ENCODE results near the gene CLCN5.

The CLCN5 gene

GRCh38 chrX:49912086-49912485 is 10.3 kb upstream of the CLCN5 start:
- ATAC-seq (ENCODE audit: low read depth): no peak
- DNase-seq (ENCODE audit: low spot score in 2 of 2): no peak
- no peak overlapping the region for H3K4me3 Mint-ChIP-seq
- no peaks in the 10 kb centered on the region for H3K9me3 Mint-ChIP-seq
- H3K27ac Mint-ChIP-seq: no peak overlapping the region
- H3K27me3 Mint-ChIP-seq: no peaks in the 10 kb centered on the region
- H3K4me1 Mint-ChIP-seq: peaks cover 11% of the 10 kb centered on the region
- H3K36me3 Mint-ChIP-seq: no peaks in the 10 kb centered on the region

GRCh38 chrX:49912861-49913260 is 9.5 kb upstream of the CLCN5 start:
- H3K4me1 Mint-ChIP-seq: peaks cover 11% of the 10 kb centered on the region
- H3K27ac Mint-ChIP-seq: no peak overlapping the region
- no peak for DNase-seq (ENCODE audit: low spot score in 2 of 2)
- H3K4me3 Mint-ChIP-seq: no peak overlapping the region
- H3K27me3 Mint-ChIP-seq: no peaks in the 10 kb centered on the region
- H3K9me3 Mint-ChIP-seq: no peaks in the 10 kb centered on the region
- H3K36me3 Mint-ChIP-seq: no peaks in the 10 kb centered on the region
- ATAC-seq (ENCODE audit: low read depth): no peak

- peak; percentile 47 to 51 for DNase-seq (ENCODE audit: low spot score in 2 of 2)
- Mint-ChIP-seq H3K9me3 (no peaks in the 10 kb centered on the region), H3K4me1 (peaks cover under 1% of the 10 kb centered on the region), H3K27ac (no peak overlapping the region), H3K27me3 (no peaks in the 10 kb centered on the region), H3K36me3 (no peaks in the 10 kb centered on the region), H3K4me3 (no peak overlapping the region)
- peak; percentile 69 for ATAC-seq (ENCODE audit: low read depth)
These were observed 6.8 kb upstream of the CLCN5 start for GRCh38 chrX:49915361-49916222.

- Mint-ChIP-seq H3K36me3 (no peaks in the 10 kb centered on the region), H3K4me3 (no peak overlapping the region), H3K4me1 (peaks cover 3% of the 10 kb centered on the region), H3K27ac (no peak overlapping the region), H3K9me3 (no peaks in the 10 kb centered on the region), H3K27me3 (no peaks in the 10 kb centered on the region)
- no peak for ATAC-seq (ENCODE audit: low read depth)
- DNase-seq (ENCODE audit: low spot score in 2 of 2): peak; percentile 15 to 40
These were observed 2.8 kb upstream of the CLCN5 start for GRCh38 chrX:49919617-49920016.

- H3K4me3 Mint-ChIP-seq: no peak overlapping the region
- H3K9me3 Mint-ChIP-seq: no peaks in the 10 kb centered on the region
- no peak overlapping the region for H3K27ac Mint-ChIP-seq
- DNase-seq (ENCODE audit: low spot score in 2 of 2): no peak
- no peaks in the 10 kb centered on the region for H3K27me3 Mint-ChIP-seq
- H3K36me3 Mint-ChIP-seq: no peaks in the 10 kb centered on the region
- peaks cover 4% of the 10 kb centered on the region for H3K4me1 Mint-ChIP-seq
- no peak for ATAC-seq (ENCODE audit: low read depth)
These were observed 1.3 kb upstream of the CLCN5 start for GRCh38 chrX:49921109-49921508.

GRCh38 chrX:49925176-49925575 is 2.8 kb downstream of the CLCN5 start:
- Mint-ChIP-seq H3K27ac (no peak overlapping the region), H3K9me3 (no peaks in the 10 kb centered on the region), H3K4me1 (peaks cover 4% of the 10 kb centered on the region), H3K4me3 (no peak overlapping the region), H3K36me3 (peaks cover 2% of the 10 kb centered on the region), H3K27me3 (no peaks in the 10 kb centered on the region)
- no peak for ATAC-seq (ENCODE audit: low read depth)
- DNase-seq (ENCODE audit: low spot score in 2 of 2): no peak

- DNase-seq (ENCODE audit: low spot score in 2 of 2) (no peak), ATAC-seq (ENCODE audit: low read depth) (no peak)
- Mint-ChIP-seq H3K4me3 (no peak overlapping the region), H3K36me3 (peaks cover 2% of the 10 kb centered on the region), H3K27ac (no peak overlapping the region), H3K9me3 (no peaks in the 10 kb centered on the region), H3K27me3 (no peaks in the 10 kb centered on the region), H3K4me1 (no peaks in the 10 kb centered on the region)
These were observed 7.6 kb downstream of the CLCN5 start for GRCh38 chrX:49930039-49930438.

- Mint-ChIP-seq H3K4me1 (no peaks in the 10 kb centered on the region), H3K4me3 (no peak overlapping the region), H3K27ac (no peak overlapping the region), H3K27me3 (no peaks in the 10 kb centered on the region), H3K9me3 (no peaks in the 10 kb centered on the region), H3K36me3 (peaks cover under 1% of the 10 kb centered on the region)
- DNase-seq (ENCODE audit: low spot score in 2 of 2) (no peak), ATAC-seq (ENCODE audit: low read depth) (no peak)
These were observed 10.4 kb downstream of the CLCN5 start for GRCh38 chrX:49932791-49933190.

GRCh38 chrX:49934148-49934547 is 11.8 kb downstream of the CLCN5 start:
- Mint-ChIP-seq H3K27me3 (no peaks in the 10 kb centered on the region), H3K4me3 (no peak overlapping the region), H3K9me3 (no peaks in the 10 kb centered on the region)

GRCh38 chrX:49934729-49935128 is 12.3 kb downstream of the CLCN5 start:
- Mint-ChIP-seq H3K27ac (no peak overlapping the region), H3K27me3 (no peaks in the 10 kb centered on the region)

More at GRCh38 chrX:49934148-49934547, 11.8 kb downstream of the CLCN5 start:
- DNase-seq (ENCODE audit: low spot score in 2 of 2) (no peak), ATAC-seq (ENCODE audit: low read depth) (no peak)
- H3K4me1 Mint-ChIP-seq: no peaks in the 10 kb centered on the region
- H3K36me3 Mint-ChIP-seq: no peaks in the 10 kb centered on the region
- no peak overlapping the region for H3K27ac Mint-ChIP-seq

GRCh38 chrX:49947781-49948180 is 25.4 kb downstream of the CLCN5 start:
- peaks cover 6% of the 10 kb centered on the region for H3K4me1 Mint-ChIP-seq
- peak overlapping the region; percentile 69 for H3K27ac Mint-ChIP-seq
- no peaks in the 10 kb centered on the region for H3K9me3 Mint-ChIP-seq
- peaks cover 2% of the 10 kb centered on the region for H3K36me3 Mint-ChIP-seq
- H3K4me3 Mint-ChIP-seq: no peak overlapping the region
- DNase-seq (ENCODE audit: low spot score in 2 of 2) (no peak), ATAC-seq (ENCODE audit: low read depth) (no peak)
- no peaks in the 10 kb centered on the region for H3K27me3 Mint-ChIP-seq

More at GRCh38 chrX:49934729-49935128, 12.3 kb downstream of the CLCN5 start:
- Mint-ChIP-seq H3K4me3 (no peak overlapping the region), H3K9me3 (no peaks in the 10 kb centered on the region), H3K36me3 (no peaks in the 10 kb centered on the region), H3K4me1 (no peaks in the 10 kb centered on the region)
- no peak for DNase-seq (ENCODE audit: low spot score in 2 of 2)
- ATAC-seq (ENCODE audit: low read depth): no peak

- ATAC-seq (ENCODE audit: low read depth) (no peak), DNase-seq (ENCODE audit: low spot score in 2 of 2) (no peak)
- no peak overlapping the region for H3K27ac Mint-ChIP-seq
- H3K27me3 Mint-ChIP-seq: no peaks in the 10 kb centered on the region
- H3K4me3 Mint-ChIP-seq: no peak overlapping the region
- H3K36me3 Mint-ChIP-seq: peaks cover 2% of the 10 kb centered on the region
- peaks cover 6% of the 10 kb centered on the region for H3K4me1 Mint-ChIP-seq
- H3K9me3 Mint-ChIP-seq: no peaks in the 10 kb centered on the region
These were observed 27.6 kb downstream of the CLCN5 start for GRCh38 chrX:49949961-49950360.

GRCh38 chrX:49951524-49952193 is 29.3 kb downstream of the CLCN5 start:
- Mint-ChIP-seq H3K36me3 (peaks cover 2% of the 10 kb centered on the region), H3K27ac (no peak overlapping the region)
- no peak for ATAC-seq (ENCODE audit: low read depth)

GRCh38 chrX:49956313-49956712 is 33.9 kb downstream of the CLCN5 start:
- Mint-ChIP-seq H3K27me3 (no peaks in the 10 kb centered on the region), H3K36me3 (no peaks in the 10 kb centered on the region), H3K27ac (no peak overlapping the region), H3K4me1 (no peaks in the 10 kb centered on the region), H3K9me3 (no peaks in the 10 kb centered on the region), H3K4me3 (no peak overlapping the region)
- DNase-seq (ENCODE audit: low spot score in 2 of 2) (no peak), ATAC-seq (ENCODE audit: low read depth) (no peak)

More at GRCh38 chrX:49951524-49952193, 29.3 kb downstream of the CLCN5 start:
- H3K9me3 Mint-ChIP-seq: no peaks in the 10 kb centered on the region
- H3K4me1 Mint-ChIP-seq: peaks cover 6% of the 10 kb centered on the region
- no peak for DNase-seq (ENCODE audit: low spot score in 2 of 2)
- H3K4me3 Mint-ChIP-seq: no peak overlapping the region
- H3K27me3 Mint-ChIP-seq: no peaks in the 10 kb centered on the region

All from memory B cell (primary cell).